GM12878 (cell line): ENCODE data around the gene GPSM1. TPM values are rescaled to one million over a fixed set of nuclear protein-coding genes. Genes with fewer than 3 reads are reported as not detected.

Experiments used
- BCL11A ChIP-seq: IDR thresholded peaks from 2 replicates; pipeline ENCODE4 v1.6.1; 2011; ENCODE audit warnings: low read depth, low read length
- HDAC2 ChIP-seq: fragments of 200-600 bp; sonication (generic); IDR thresholded peaks from 2 replicates; pipeline ENCODE4 v1.6.1; 2017
- MYB ChIP-seq: fragments of 150-350 bp; IDR thresholded peaks from 2 replicates; pipeline ENCODE4 v1.6.1; 2014; ENCODE audit warnings: mild to moderate bottlenecking, low read depth, low read length, borderline replicate concordance
- NFIC ChIP-seq: IDR thresholded peaks from 2 replicates; pipeline ENCODE4 v1.6.1; 2012; ENCODE audit warnings: low read depth, mild to moderate bottlenecking, inconsistent platforms, low read length, moderate library complexity
- NFYA ChIP-seq: IDR thresholded peaks from 2 replicates; pipeline ENCODE4 v1.6.1; 2011; ENCODE audit warnings: low read depth, mild to moderate bottlenecking, low read length, improper control_type of control experiment, borderline replicate concordance
- PAX8 ChIP-seq: fragments of 450-650 bp; IDR thresholded peaks from 2 replicates; pipeline ENCODE4 v1.6.1; 2017; ENCODE audit warnings: mild to moderate bottlenecking, moderate library complexity
- POLR2A ChIP-seq: IDR thresholded peaks from 2 replicates; pipeline ENCODE4 v1.6.1; 2011; ENCODE audit warnings: low read depth, mild to moderate bottlenecking, low read length
- RAD51 ChIP-seq: fragments of 450-650 bp; IDR thresholded peaks from 2 replicates; pipeline ENCODE4 v1.6.1; 2016; ENCODE audit warnings: moderate library complexity, mild to moderate bottlenecking, inconsistent platforms
- SKIL ChIP-seq: fragments of 450-650 bp; IDR thresholded peaks from 2 replicates; pipeline ENCODE4 v1.6.1; 2017; ENCODE audit warnings: mild to moderate bottlenecking, low read depth, inconsistent platforms; ENCODE audit not compliant: poor library complexity, severe bottlenecking
- SUPT20H ChIP-seq: IDR thresholded peaks from 2 replicates; pipeline ENCODE4 v1.6.1; 2011; ENCODE audit warnings: low read depth, mild to moderate bottlenecking, low read length, moderate library complexity, borderline replicate concordance; ENCODE audit not compliant: control insufficient read depth
- ZBTB33 ChIP-seq: fragments of 450-650 bp; IDR thresholded peaks from 2 replicates; pipeline ENCODE4 v1.6.1; 2017; ENCODE audit warnings: mild to moderate bottlenecking
- ZNF217 ChIP-seq: fragments of 450-650 bp; IDR thresholded peaks from 2 replicates; pipeline ENCODE4 v1.6.1; 2017; ENCODE audit warnings: antibody characterized with exemption, mild to moderate bottlenecking
- polyA plus RNA-seq, 11 experiments: library from polyadenylated mRNA; depleted of rRNA in 4 of 11; unstranded in 6 of 11; stranded (reverse) in 5 of 11; fragments of >200 nt; fragmentation: Nextera tagmentation in 4 of 11; fragmentation: Illumina TruSeq in 1 of 11; extraction: Ambion mirVana in 4 of 11; extraction: Trizol in 1 of 11; gene quantifications; 1 replicate in 1 of 11; 2 replicates in 10 of 11; pipeline versions ENCODE4 v1.2.1 to v1.2.3, GENCODE V29; 2011 to 2016; ENCODE audit warnings: inconsistent platforms in 2 of 11, missing spikeins in 2 of 11, low read depth in 1 of 11
- total RNA-seq, 4 experiments: library from RNA; depleted of rRNA in 3 of 4; stranded (reverse); fragments of >200 nt in 3 of 4; fragmentation: Illumina TruSeq in 1 of 4; extraction: Trizol in 1 of 4; gene quantifications; 2 replicates each; pipeline versions ENCODE4 v1.2.1 to v1.2.3, GENCODE V29; 2013 to 2021

GPSM1 gene
- total and polyA plus RNA-seq, 10 of the 15 experiments (the other 5 are each of a cell fraction or from before 2014, with no cell fraction given), result 0.04 to 0.10 (median 0.10) TPM; not detected in 7

GRCh38 chr9:136332482-136332983, 5.2 kb downstream of the GPSM1 start (continued):
- no peak for TF ChIP-seq SKIL
- TF ChIP-seq NFIC, result no peak
- TF ChIP-seq POLR2A, result no peak
- no peak for TF ChIP-seq MYB
- TF ChIP-seq ZBTB33, result no peak
- TF ChIP-seq BCL11A, result no peak
- TF ChIP-seq ZNF217, result no peak
- TF ChIP-seq HDAC2, result no peak
- TF ChIP-seq SUPT20H, result no peak
- no peak for TF ChIP-seq RAD51
- no peak for TF ChIP-seq NFYA
- no peak for TF ChIP-seq PAX8
- TF ChIP-seq, all 136 proteins: peak for 0
